Embryonic facial prominence (tissue), 1 donor: ENCODE measurements around the gene MBOAT2.

ENCODE experiments used
- DNase-seq: peaks from one replicate; pipeline ENCODE4 v3.0.0-alpha.2; 2016; ENCODE audit errors: extremely low spot score

MBOAT2 gene

DNA sequence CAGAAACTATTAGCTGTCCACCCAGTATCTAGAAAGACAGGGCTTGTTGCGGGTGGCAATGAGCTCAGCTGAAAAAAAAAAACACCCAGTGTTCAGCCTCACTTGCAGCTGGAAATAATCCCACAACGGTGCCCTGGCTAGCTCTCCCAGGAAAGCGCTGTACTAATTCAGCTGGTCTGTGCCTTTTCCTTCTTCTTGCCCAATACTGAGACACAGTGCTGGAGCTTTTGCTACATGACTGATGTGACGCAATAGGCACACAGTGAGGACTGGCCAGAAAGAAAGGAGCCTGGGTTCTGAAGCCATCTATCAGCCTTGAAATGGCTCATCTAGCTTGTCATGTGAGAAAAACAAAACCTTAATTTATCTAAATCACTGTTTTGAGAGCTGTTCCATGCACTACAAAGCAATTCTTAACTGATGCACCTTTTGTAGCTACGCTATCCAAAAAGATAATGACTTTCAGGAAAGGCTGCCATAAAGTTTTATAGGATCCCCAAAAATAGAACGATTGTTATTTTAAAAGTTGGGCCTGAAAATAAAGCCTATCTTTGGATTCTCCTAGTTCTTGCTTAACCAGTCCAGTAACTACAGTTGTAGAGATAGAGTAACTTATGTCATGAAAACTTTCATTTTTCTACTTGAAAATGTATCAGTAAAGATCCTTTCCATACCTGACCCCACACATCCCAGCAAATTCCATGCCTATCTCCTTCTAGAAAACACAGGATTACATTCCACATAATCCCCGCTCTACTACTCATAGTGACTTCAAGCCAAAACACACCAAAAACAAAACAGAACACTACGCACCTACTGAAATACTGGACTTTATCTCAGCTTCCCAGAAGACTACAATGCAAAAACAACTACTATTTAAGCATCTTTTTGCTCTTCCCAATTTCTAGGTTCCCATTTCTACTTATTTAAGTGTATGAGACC, 181.9 kb downstream of the MBOAT2 start:
- no peak for DNase-seq

DNA sequence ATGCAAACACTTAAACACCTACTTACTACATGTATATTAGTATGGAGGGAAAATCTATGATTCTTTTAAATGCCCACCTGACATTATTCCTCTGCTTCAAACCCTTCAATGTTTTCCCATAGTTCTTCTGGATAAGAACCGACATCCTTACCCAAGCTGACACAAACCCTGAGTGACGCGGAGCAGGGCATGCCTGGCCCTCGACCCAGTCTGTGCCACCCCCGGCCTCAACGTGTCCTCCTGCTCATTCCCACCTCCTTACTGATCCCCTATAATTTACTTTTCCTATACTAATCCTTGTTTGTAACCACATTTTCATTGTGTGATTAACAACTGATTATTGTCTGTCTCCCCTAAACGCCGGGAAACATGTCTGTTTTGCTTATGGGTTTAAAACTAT, 183.5 kb downstream of the MBOAT2 start:
- no peak for DNase-seq

DNA sequence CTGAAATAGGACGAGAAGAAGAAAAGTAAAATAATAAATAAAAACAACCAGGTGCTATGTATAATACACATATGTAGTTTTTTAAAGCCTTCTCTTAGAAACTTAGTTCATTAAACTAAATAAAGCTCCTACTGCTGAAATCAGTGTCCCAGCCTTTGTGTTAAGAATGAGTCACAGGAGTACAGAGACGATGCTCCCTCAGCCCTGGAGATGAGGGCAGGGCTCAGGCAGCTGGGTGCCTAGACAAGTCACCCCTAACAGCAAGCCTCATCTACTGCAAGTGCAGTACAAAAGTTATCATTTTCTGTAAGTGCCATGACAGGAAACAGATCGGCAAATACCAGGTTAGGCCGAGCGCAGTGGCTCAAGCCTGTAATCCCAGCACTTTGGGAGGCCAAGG, 184.3 kb downstream of the MBOAT2 start:
- no peak for DNase-seq

DNA sequence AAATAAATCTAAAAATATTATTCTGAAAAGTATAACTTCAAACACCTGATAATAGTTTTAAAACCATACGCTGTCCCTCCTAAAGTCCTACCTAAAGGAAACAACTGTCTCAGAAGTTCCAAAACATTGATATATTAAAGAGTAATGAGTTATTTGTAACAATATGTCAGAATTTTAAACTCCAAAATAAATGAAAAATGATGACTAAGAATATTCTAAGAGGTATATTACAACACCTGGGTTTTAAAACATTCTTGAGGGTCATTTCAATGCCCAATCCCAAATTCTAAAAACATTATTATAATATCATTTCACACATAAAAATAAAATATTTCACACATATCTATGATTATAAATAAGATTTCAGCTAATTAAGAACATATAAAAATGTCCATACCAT, 186.3 kb downstream of the MBOAT2 start:
- no peak for DNase-seq

DNA sequence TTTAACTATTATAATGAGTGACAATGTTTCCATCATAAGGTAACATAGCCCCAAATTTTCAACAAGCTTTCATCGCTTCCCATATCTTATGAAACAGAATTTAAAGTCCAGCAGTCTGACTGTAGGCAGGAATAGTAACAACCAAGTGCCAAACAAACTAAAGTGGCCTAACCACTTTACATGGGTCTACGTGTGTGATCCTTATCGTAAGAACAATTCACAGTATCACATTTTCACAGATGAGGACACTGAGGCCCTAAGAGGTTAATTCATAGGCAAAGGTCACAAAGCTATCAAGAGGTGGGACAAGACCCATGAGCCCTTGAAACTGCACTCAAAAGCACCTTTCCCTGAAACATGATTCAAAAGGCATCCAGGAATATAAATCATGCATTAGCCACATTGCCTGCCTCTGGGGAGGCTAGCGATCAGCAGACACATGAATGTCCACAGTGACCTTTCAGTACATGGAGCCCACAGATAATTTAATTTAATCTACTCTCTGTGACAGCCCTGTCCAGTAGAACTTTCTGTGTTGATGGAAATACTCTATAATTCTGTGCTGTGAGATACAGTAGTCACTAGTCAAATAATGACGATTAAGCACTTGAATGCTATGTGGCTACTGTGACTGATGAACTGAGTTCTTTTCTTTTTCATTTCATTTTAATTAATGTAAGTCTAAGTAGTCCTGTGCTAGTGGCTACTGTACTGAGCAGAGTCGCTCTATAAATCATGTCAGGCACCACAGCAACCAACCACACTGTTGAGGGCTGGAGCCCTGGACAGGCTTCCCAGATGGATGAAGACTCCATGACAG, 196.4 kb downstream of the MBOAT2 start:
- no peak for DNase-seq

DNA sequence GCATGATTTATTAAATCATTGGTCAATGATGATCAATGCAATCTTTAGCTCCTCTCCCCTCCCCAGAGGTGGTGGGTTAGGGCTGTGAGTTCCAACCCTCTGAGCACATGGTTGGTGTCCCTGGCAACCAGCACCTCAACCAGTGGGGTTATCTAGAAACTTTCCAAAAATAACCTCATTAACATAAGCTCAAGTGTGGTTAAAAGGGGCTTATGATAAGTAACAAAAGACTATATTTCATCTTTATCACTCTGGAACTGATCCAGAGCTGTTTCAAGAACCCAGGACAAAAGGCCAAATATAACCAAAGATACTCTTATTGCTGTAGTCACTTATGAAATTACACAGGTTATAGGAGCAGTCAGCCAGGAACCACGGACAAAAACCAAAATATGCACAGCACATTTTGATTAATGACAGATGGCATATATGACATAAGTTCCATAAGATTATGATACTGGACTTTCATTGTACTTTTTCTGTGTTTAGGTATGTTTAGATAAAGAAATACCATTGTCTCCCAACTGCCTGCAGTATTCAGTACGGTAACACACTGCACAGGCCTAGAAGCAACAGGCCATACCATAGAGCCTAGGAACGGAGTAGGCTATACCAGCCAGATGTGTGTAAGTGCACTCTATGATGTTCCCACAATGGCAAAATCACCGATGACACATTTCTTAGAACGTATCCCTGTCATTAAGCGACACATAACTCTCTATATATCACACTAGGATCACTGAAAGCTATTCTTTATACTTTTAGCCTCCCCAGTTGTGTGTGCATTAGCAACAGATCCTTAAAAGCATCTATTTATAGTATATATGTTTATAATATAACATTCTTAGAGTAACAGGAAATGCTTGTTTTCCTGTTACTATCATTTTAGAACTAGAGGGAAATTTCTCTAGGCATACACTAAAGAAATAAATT, 197.9 kb downstream of the MBOAT2 start:
- DNase-seq: no peak

DNA sequence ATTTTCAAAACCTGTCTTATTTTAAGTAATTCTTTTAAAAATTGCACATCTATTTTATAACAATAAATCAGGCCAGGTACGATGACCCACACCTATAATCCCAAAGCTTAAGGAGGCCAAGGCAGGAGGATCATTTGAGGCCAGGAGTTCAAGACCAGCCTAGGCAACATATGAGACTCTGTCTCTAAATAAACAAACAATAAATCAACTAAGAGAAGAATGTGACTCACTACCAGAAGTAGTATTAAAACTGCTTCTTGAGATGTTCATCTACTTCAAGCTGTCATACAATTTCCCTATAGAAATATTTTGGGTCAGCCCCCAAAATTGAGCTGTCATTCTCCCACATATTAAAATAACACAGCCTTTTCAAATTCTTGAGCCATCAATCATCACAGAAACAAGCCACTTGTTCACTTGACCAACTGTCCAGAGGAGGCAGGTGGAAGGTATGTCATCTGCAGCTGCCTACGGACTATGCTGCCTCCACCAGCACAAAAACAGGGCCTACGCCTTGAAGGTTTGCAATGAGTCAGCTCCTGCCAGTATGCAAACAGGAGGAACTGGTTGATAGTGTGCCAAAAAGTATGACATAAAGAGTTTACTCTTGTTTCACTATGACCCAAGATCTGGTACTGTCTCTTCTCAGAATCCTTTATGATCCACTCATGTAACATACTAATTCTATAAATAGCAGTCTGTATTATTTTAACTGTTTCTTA, 199.7 kb downstream of the MBOAT2 start:
- no peak for DNase-seq

DNA sequence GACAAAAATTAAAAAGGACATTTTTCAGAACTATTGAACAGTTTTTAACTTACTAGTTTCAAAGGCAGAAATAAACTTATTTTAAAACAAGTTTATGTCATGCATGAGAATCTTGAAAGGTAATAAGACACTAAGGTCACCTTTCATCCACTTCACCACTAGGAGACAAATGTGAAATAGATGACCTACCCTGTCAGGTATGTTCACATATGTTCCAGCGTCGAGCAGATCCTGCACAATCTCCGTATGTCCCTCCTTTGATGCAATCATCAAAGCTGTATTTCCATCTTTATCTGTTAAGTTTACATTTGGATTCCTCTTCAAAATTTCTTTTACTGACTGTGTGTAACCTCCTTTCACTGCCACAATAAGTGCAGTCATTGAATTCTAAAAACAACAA, 200.7 kb downstream of the MBOAT2 start:
- no peak for DNase-seq
